HepG2 (cell line): ENCODE results near the gene FNDC3B.

Source experiments
- PAWR ChIP-seq: sonication (generic); formaldehyde crosslinking; IDR thresholded peaks from 2 replicates; pipeline ENCODE4 v1.4.0; 2020; ENCODE audit warnings: missing genetic modification reagents, mild to moderate bottlenecking, borderline replicate concordance
- ZNF274 ChIP-seq: sonication (generic); formaldehyde crosslinking; IDR thresholded peaks from 2 replicates; pipeline ENCODE4 v1.5.1; 2020; ENCODE audit warnings: mild to moderate bottlenecking, missing genetic modification reagents
- TF ChIP-seq, protein P1 (sequence below): sonication (generic); formaldehyde crosslinking; IDR thresholded peaks from 2 replicates; pipeline ENCODE4 v1.4.0; 2020; ENCODE audit warnings: missing genetic modification reagents

DNA sequence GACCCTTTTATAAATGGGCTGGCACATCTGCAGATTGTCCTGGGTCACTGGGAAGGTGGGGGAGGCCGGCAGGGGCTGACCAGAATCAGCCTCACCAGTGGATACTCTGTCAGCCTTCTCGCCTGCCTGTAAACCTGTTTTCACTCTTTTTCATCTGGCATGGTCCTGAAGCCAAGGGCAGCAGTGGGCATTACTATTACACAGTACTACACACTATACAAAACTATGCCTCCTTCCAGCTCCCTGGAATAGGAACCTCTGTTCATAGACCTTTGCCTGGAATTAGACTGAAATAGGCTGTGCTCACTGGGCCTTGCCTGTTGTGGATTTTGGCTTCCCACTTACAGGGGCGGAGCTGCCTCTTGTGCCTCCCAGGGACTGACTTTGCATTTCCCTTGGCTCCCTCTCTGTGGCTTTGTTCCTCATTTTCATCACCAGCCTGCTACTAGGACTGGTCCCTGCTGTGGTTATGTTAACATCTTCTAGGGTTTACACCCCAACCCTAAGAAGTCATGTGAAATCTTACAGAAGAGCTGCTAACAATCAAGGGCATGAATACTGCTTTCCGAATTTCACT, 120.7 kb downstream of the FNDC3B start:
- TF ChIP-seq, protein P1, sequence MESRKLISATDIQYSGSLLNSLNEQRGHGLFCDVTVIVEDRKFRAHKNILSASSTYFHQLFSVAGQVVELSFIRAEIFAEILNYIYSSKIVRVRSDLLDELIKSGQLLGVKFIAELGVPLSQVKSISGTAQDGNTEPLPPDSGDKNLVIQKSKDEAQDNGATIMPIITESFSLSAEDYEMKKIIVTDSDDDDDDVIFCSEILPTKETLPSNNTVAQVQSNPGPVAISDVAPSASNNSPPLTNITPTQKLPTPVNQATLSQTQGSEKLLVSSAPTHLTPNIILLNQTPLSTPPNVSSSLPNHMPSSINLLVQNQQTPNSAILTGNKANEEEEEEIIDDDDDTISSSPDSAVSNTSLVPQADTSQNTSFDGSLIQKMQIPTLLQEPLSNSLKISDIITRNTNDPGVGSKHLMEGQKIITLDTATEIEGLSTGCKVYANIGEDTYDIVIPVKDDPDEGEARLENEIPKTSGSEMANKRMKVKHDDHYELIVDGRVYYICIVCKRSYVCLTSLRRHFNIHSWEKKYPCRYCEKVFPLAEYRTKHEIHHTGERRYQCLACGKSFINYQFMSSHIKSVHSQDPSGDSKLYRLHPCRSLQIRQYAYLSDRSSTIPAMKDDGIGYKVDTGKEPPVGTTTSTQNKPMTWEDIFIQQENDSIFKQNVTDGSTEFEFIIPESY (CRISPR knock-in tag) = no peak
- TF ChIP-seq ZNF274 (CRISPR knock-in tag) (no peak), PAWR (no peak)
